ENCODE data around the gene EXOSC1.

EXOSC1 gene

GRCh38 chr10:97466755-97467154 lies 20.9 kb upstream of the EXOSC1 start:
- TF ChIP-seq GATA3 (IDR thresholded peaks at IDR 0.05; ENCODE audit: low read depth, low read length) (no peak), GATA2 (IDR thresholded peaks at IDR 0.05; ENCODE audit: low read depth, low read length) (no peak)

DNA sequence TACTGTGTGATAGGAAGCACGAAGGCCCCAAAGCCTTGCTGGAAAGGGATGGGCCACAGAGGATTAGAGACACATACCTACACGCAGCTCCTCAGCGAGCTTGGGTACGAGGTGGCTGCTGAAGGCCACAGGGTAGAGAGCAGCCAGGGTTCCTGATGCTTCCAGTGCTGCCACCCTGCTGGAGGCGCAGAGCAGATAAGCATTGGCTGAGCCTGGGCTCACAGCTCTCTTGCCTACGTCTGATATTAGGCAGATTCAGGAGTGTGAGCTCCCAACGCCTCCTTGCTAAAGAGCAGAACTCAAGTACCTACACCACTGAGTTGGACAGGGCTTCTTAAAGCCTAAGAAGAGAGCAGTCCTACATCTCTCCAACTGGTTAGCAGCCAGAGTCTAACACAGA lies 20.2 kb upstream of the EXOSC1 start:
- TF ChIP-seq GATA3 (IDR thresholded peaks at IDR 0.05; ENCODE audit: low read depth, low read length) (no peak), GATA2 (IDR thresholded peaks at IDR 0.05; ENCODE audit: low read depth, low read length) (no peak)

DNA sequence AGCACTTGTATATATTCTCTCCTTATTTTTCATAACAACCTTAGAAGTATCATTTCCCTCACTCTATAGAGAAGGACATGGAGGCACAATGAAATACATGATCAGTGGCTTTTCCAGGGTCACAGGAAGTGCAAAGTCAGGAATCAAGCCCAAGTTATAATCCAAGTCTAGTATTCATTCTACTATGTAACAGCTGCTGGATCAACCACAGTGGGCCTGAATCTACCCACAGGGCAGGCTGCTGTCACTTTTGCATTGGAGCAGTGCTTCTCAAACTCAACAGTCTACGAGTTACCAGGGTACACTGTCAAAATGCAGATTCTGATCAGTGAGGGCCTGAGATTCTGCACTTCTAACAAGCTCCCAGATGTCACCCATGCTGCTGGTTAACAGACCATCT lies 18.4 kb upstream of the EXOSC1 start:
- TF ChIP-seq GATA2 (IDR thresholded peaks at IDR 0.05; ENCODE audit: low read depth, low read length) (no peak), GATA3 (IDR thresholded peaks at IDR 0.05; ENCODE audit: low read depth, low read length) (no peak)

DNA sequence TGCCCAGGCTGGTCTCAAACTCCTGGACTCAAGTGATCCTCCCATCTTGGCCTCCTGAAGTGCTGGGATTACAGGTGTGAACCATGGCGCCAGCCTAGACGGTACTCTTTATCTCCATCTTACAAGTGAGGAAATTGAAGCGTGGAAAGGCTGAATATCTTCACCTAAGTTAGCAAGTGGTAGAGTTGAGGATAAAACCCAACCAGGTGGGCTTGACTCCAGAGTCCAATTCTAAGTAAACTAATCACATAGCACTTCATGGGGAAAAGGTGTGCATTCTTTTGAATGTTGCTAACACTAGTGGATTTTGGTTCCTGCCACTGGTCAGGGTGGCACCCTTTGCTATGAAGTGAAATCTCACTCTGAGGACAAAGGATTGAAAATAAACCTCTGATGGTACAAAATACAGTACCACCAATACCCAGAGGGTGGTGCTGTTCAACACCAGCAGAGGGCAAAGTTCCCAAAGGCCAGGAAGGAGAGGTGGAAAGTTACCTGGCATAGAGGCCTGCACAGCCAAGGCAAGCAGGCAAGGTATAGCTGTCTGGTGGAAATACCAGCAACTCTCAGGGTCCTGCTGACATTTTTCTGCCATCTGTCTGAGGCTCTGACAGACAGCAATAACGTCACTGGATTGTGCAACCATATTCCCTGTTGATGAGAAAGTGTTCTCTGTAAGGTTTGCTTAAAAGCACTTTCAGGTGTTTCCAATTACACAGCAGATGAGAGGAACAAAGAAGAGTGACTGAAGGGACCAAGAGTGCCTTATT lies 17.7 kb upstream of the EXOSC1 start:
- TF ChIP-seq GATA3 (IDR thresholded peaks at IDR 0.05; ENCODE audit: low read depth, low read length): no peak

DNA sequence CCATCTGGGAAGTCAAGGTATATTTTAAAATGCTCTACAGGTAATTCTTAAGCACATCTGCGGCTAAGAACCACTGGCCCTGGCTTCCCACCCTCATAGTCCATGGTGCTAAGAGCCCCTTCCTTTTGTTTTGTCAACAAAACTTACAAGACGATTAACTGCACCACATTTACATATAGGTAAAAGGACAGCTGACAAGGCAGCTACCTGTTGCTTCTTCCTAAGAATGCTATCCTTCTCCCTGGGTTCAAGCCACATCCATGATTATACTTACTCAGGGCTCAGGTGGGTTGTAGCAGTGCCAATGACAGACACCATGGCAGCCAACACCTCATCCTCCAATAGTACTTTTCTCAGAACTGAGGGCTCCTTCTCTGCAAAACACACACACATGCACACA lies 16.5 kb upstream of the EXOSC1 start:
- TF ChIP-seq GATA3 (IDR thresholded peaks at IDR 0.05; ENCODE audit: low read depth, low read length): no peak
- TF ChIP-seq GATA2 (IDR thresholded peaks at IDR 0.05; ENCODE audit: low read depth, low read length): no peak

DNA sequence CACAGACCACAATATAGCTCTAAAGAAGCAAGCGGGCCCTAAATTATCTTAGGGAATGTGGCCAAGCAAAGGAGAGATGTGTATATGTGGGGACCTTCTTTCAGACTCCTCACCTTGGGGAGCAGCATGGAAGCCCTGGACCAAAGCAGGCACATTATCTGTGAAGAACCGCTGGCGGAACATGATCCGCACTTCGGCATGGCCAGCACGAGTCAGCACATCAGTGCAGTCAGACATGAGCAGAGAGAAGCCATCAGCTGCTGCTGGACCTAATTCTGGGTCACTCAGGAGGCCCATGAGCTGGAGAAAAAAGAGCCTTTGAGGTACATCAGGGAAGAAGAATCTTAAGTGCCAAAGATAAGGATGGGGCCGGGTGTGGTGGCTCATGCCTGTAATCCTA lies 14.1 kb upstream of the EXOSC1 start:
- TF ChIP-seq GATA2 (IDR thresholded peaks at IDR 0.05; ENCODE audit: low read depth, low read length) (no peak), GATA3 (IDR thresholded peaks at IDR 0.05; ENCODE audit: low read depth, low read length) (no peak)

DNA sequence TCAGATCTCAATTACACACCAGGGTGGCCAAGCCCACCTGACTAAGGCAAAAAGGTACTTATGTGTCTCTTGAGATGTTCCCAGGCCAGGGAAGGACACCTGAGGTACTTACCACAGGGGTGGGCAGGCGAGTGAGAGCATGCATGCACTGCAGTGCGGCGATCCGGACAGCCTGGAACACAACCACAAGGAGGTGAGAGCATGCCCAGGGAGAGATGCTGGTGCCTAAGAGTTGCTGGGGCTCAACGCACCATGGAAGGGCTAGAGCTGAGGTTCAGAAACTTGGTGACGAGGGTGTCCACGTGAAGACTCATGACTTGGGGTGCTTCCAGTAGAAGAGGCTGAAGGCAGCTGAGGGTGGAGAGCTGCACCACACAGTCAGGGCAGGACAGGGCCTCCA lies 13.3 kb upstream of the EXOSC1 start:
- TF ChIP-seq GATA2 (IDR thresholded peaks at IDR 0.05; ENCODE audit: low read depth, low read length): no peak
- no peak for TF ChIP-seq GATA3 (IDR thresholded peaks at IDR 0.05; ENCODE audit: low read depth, low read length)

GRCh38 chr10:97456686-97457065 lies 10.9 kb upstream of the EXOSC1 start:
- TF ChIP-seq GATA3 (IDR thresholded peaks at IDR 0.05; ENCODE audit: low read depth, low read length) (no peak), GATA2 (IDR thresholded peaks at IDR 0.05; ENCODE audit: low read depth, low read length) (no peak)

- TF ChIP-seq GATA2 (IDR thresholded peaks at IDR 0.05; ENCODE audit: low read depth, low read length): no peak
- no peak for TF ChIP-seq GATA3 (IDR thresholded peaks at IDR 0.05; ENCODE audit: low read depth, low read length)
These were observed 10.4 kb upstream of the EXOSC1 start for GRCh38 chr10:97456034-97456685.

- TF ChIP-seq GATA3 (IDR thresholded peaks at IDR 0.05; ENCODE audit: low read depth, low read length) (no peak), GATA2 (IDR thresholded peaks at IDR 0.05; ENCODE audit: low read depth, low read length) (no peak)
These were observed 8.7 kb upstream of the EXOSC1 start for GRCh38 chr10:97454330-97455036.

DNA sequence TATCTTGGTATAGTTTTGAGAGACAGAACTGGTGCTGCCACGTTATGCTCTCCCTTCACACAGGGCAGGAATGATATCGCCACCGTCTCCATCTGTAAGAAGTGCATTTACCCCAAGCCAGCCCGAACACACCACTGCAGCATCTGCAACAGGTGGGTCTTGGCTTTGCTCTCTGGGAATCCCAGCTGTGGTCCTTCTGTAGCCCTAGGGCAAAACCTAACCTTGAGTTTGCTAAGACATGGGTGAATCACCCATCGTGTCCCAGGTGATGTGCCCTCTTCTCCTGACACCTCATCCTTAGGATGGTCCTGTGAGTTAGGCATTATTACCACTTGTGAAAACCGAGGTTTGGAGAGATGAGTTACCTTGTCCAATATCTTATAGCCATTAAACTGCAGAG lies 6.5 kb upstream of the EXOSC1 start:
- TF ChIP-seq GATA3 (IDR thresholded peaks at IDR 0.05; ENCODE audit: low read depth, low read length) (no peak), GATA2 (IDR thresholded peaks at IDR 0.05; ENCODE audit: low read depth, low read length) (no peak)

GRCh38 chr10:97451605-97452004 lies 5.8 kb upstream of the EXOSC1 start:
- TF ChIP-seq GATA3 (IDR thresholded peaks at IDR 0.05; ENCODE audit: low read depth, low read length): no peak
- no peak for TF ChIP-seq GATA2 (IDR thresholded peaks at IDR 0.05; ENCODE audit: low read depth, low read length)

GRCh38 chr10:97450828-97451227 lies 5.0 kb upstream of the EXOSC1 start:
- no peak for TF ChIP-seq GATA3 (IDR thresholded peaks at IDR 0.05; ENCODE audit: low read depth, low read length)
- TF ChIP-seq GATA2 (IDR thresholded peaks at IDR 0.05; ENCODE audit: low read depth, low read length): no peak

GRCh38 chr10:97445357-97445721 lies 467 bp downstream of the EXOSC1 start:
- TF ChIP-seq GATA3 (IDR thresholded peaks at IDR 0.05; ENCODE audit: low read depth, low read length) (no peak), GATA2 (IDR thresholded peaks at IDR 0.05; ENCODE audit: low read depth, low read length) (no peak)

GRCh38 chr10:97444212-97444611 lies 1.6 kb downstream of the EXOSC1 start:
- no peak for TF ChIP-seq GATA3 (IDR thresholded peaks at IDR 0.05; ENCODE audit: low read depth, low read length)
- no peak for TF ChIP-seq GATA2 (IDR thresholded peaks at IDR 0.05; ENCODE audit: low read depth, low read length)

All from SH-SY5Y (cell line).